HepG2 (cell line): ENCODE data around the gene ERBB4.

Experiments used
- ELF4 ChIP-seq: sonication (generic); formaldehyde crosslinking; IDR thresholded peaks from 2 replicates; pipeline ENCODE4 v1.5.0; 2020; ENCODE audit warnings: missing genetic modification reagents, mild to moderate bottlenecking, moderate library complexity, borderline replicate concordance
- FOSL1 ChIP-seq: sonication (generic); formaldehyde crosslinking; IDR thresholded peaks from 2 replicates; pipeline ENCODE4 v1.9.0; 2021; ENCODE audit warnings: missing genetic modification reagents, borderline replicate concordance
- FOXM1 ChIP-seq: sonication (generic); formaldehyde crosslinking; IDR thresholded peaks from 2 replicates; pipeline ENCODE4 v1.5.0; 2020; ENCODE audit warnings: missing genetic modification reagents
- MAX ChIP-seq: IDR thresholded peaks from 2 replicates; pipeline ENCODE4 v1.6.1; 2012; ENCODE audit warnings: inconsistent platforms
- SIN3A ChIP-seq: IDR thresholded peaks from 2 replicates; pipeline ENCODE4 v1.6.1; 2011; ENCODE audit warnings: low read depth, mild to moderate bottlenecking, control low read depth, low read length, borderline replicate concordance
- SRSF4 ChIP-seq: fragments of 200-400 bp; formaldehyde crosslinking; IDR thresholded peaks from one replicate; pipeline ENCODE4 v1.6.1; 2018; ENCODE audit warnings: mild to moderate bottlenecking, low read depth, low read length, moderate library complexity; ENCODE audit not compliant: poor library complexity, severe bottlenecking
- ZBTB10 ChIP-seq: sonication (generic); formaldehyde crosslinking; IDR thresholded peaks from 2 replicates; pipeline ENCODE4 v1.4.0; 2020; ENCODE audit warnings: missing genetic modification reagents, borderline replicate concordance
- ZBTB40 ChIP-seq, 2 experiments: fragments of 450-650 bp in 1 of 2; sonication (generic) in 1 of 2; formaldehyde crosslinking in 1 of 2; IDR thresholded peaks; 2 replicates each; pipeline versions ENCODE4 v1.6.1 to v1.8.0; 2016 to 2022; ENCODE audit warnings: antibody characterized with exemption in 1 of 2, mild to moderate bottlenecking in 1 of 2, missing genetic modification reagents in 1 of 2
- ZNF367 ChIP-seq: sonication (generic); formaldehyde crosslinking; IDR thresholded peaks from 2 replicates; pipeline ENCODE4 v1.4.0; 2020; ENCODE audit warnings: missing genetic modification reagents, borderline replicate concordance
- ZNF567 ChIP-seq: sonication (generic); formaldehyde crosslinking; IDR thresholded peaks from 2 replicates; pipeline ENCODE4 v1.8.1; 2023; ENCODE audit warnings: mild to moderate bottlenecking, missing genetic modification reagents, borderline replicate concordance
- ZNF766 ChIP-seq: sonication (generic); formaldehyde crosslinking; IDR thresholded peaks from 2 replicates; pipeline ENCODE4 v1.5.0; 2020; ENCODE audit warnings: missing genetic modification reagents, borderline replicate concordance

GRCh38 chr2:212540341-212540740, 1.7 kb upstream of the ERBB4 start:
- no peak for TF ChIP-seq ZNF567
- no peak for TF ChIP-seq ZBTB40 (IDR thresholded peaks at IDR 0.05)
- no peak for TF ChIP-seq ZBTB40 (CRISPR knock-in tag; IDR thresholded peaks at IDR 0.05)
- TF ChIP-seq ELF4 (CRISPR knock-in tag): no peak
- no peak for TF ChIP-seq SIN3A
- TF ChIP-seq MAX: no peak
- no peak for TF ChIP-seq ZNF766 (CRISPR knock-in tag)
- no peak for TF ChIP-seq SRSF4
- TF ChIP-seq FOXM1 (CRISPR knock-in tag): no peak
- no peak for TF ChIP-seq ZBTB10 (CRISPR knock-in tag)
- no peak for TF ChIP-seq FOSL1 (CRISPR knock-in tag)
- no peak for TF ChIP-seq ZNF367 (CRISPR knock-in tag)
